Panc1 (cell line): ENCODE measurements around the gene TKT.

Source experiments
- CTCF ChIP-seq: fragments of 450-650 bp; IDR thresholded peaks from 2 replicates; pipeline ENCODE4 v1.5.1; 2017; ENCODE audit warnings: mild to moderate bottlenecking
- REST ChIP-seq, 2 experiments: IDR thresholded peaks; 2 replicates each; pipeline ENCODE4 v1.6.1; 2011 to 2012; ENCODE audit warnings: low read depth in 2 of 2, control low read depth in 1 of 2, low read length in 1 of 2, mild to moderate bottlenecking in 1 of 2, moderate library complexity in 1 of 2; ENCODE audit not compliant: insufficient read depth in 1 of 2

GRCh38 chr3:53264718-53265117 is 8.9 kb upstream of the TKT start:
- TF ChIP-seq CTCF, result no peak
- TF ChIP-seq REST (IDR thresholded peaks at IDR 0.05; ENCODE audit: insufficient read depth in 1 of 2, low read depth in 2 of 2, low read length in 1 of 2), result no peak
